HG03520 (cell line): ENCODE results near the gene CTIF.
"Not testable (repeated sequence)": the region's sequence is repeated elsewhere in the genome, so short reads cannot be mapped to it uniquely, and the experiment has no call there.

ENCODE experiments used
- ATAC-seq: cut with Tn5 transposase; IDR thresholded peaks from one replicate; pipeline ENCODE4 v1.9.1; 2021; ENCODE audit warnings: mild to moderate bottlenecking, moderate library complexity; ENCODE audit not compliant: unreplicated experiment

CTIF gene

GRCh38 chr18:48699761-48700160 lies 160.9 kb downstream of the CTIF start:
- ATAC-seq, result no peak

- no peak for ATAC-seq
These were observed 161.6 kb downstream of the CTIF start for GRCh38 chr18:48700446-48700845.

GRCh38 chr18:48702346-48703027 lies 163.7 kb downstream of the CTIF start:
- no peak for ATAC-seq

- no peak for ATAC-seq
These were observed 164.2 kb downstream of the CTIF start for GRCh38 chr18:48703028-48703386.

- no peak for ATAC-seq
These were observed 164.6 kb downstream of the CTIF start for GRCh38 chr18:48703418-48703817.

GRCh38 chr18:48705043-48705442 lies 166.2 kb downstream of the CTIF start:
- ATAC-seq, result no peak

GRCh38 chr18:48705531-48705930 lies 166.7 kb downstream of the CTIF start:
- no peak for ATAC-seq

- ATAC-seq, result no peak
These were observed 167.9 kb downstream of the CTIF start for GRCh38 chr18:48706731-48707130.

- ATAC-seq, result no peak
These were observed 168.9 kb downstream of the CTIF start for GRCh38 chr18:48707636-48708296.

- ATAC-seq, result no peak
These were observed 170.0 kb downstream of the CTIF start for GRCh38 chr18:48708807-48709206.

- no peak for ATAC-seq
These were observed 170.7 kb downstream of the CTIF start for GRCh38 chr18:48709371-48710062.

GRCh38 chr18:48711651-48712486 lies 173.0 kb downstream of the CTIF start:
- ATAC-seq, result no peak

GRCh38 chr18:48713309-48713708 lies 174.5 kb downstream of the CTIF start:
- ATAC-seq, result no peak

GRCh38 chr18:48714873-48715272 lies 176.0 kb downstream of the CTIF start:
- no peak for ATAC-seq

- no peak for ATAC-seq
These were observed 177.0 kb downstream of the CTIF start for GRCh38 chr18:48715711-48716361.

- not testable (repeated sequence) for ATAC-seq
These were observed 178.4 kb downstream of the CTIF start for GRCh38 chr18:48717227-48717626.

GRCh38 chr18:48718251-48718959 lies 179.6 kb downstream of the CTIF start:
- ATAC-seq, result no peak

GRCh38 chr18:48719388-48719787 lies 180.6 kb downstream of the CTIF start:
- ATAC-seq, result no peak

- ATAC-seq, result no peak
These were observed 181.3 kb downstream of the CTIF start for GRCh38 chr18:48719974-48720654.

GRCh38 chr18:48720655-48721025 lies 181.8 kb downstream of the CTIF start:
- no peak for ATAC-seq
